ENCODE measurements around the gene SPANXC.
A peak's percentile ranks its signal among the peaks of the same experiment; 100 is the strongest.
"Not testable (repeated sequence)": the region's sequence is repeated elsewhere in the genome, so short reads cannot be mapped to it uniquely, and the experiment has no call there.

SPANXC gene, protein sequence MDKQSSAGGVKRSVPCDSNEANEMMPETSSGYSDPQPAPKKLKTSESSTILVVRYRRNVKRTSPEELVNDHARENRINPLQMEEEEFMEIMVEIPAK

DNA sequence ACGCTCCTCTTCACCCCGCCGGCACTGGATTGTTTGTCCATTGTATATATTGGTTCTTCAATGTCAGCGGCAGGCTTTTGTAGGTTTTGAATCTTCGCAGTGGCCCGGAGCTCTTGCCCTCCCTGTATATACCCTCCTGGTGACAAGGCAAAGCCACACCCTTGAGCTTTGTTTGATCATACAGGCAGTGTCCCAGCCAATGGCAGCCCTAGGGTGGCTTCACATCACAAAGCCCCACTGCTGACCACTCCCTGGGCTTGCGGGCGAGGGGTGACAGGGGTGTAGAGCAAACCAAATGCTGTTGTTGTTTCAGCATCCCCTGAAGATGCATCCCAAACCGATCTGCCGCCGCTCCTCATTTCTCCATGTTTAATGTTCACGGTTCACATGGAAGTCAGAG is at the start of gene SPANXC:
SPANXC (minus strand) TSS at position 101 of the 400 bp plus-strand sequence; CDS start at position 41, 60 bp downstream.
- H3K27ac ChIP-seq; H3K27me3 ChIP-seq; H3K9me3 ChIP-seq; DNase-seq; H3K4me3 ChIP-seq; H3K4me1 ChIP-seq; H3K36me3 ChIP-seq; intact Hi-C loops (cut with DNase I; ENCODE audit: low total_unique reads): not testable (repeated sequence)

DNA sequence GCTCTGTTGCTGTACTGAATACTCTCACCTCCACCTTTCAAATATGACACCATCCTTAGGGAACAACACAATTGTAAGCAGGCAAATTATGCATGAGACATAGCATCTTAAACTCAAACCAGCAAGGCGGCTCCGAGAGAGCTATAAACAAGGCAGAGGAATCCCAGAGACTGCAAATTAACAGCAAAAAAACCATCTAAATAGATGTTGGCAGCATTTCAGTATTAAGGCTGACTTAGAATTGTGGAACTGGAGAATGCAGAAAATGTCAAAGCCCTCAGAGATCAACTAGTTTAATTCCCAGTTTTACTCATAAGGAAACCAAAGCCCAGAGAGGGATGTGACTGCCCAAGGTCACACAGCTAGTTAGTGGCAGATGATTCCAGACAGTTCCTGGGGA is 37.2 kb upstream of the SPANXC start:
- DNase-seq: no peak
- Histone ChIP-seq H3K36me3 (no peaks in the 10 kb centered on the region), H3K4me1 (peaks cover 0 to 11% (median 0%) of the 10 kb centered on the region in 4 donors), H3K4me3 (no peak overlapping the region), H3K27ac (no peak overlapping the region), H3K27me3 (no peaks in the 10 kb centered on the region), H3K9me3 (no peaks in the 10 kb centered on the region)
- intact Hi-C loops (cut with DNase I; ENCODE audit: low total_unique reads): no loop called here
- TF ChIP-seq, protein P1, sequence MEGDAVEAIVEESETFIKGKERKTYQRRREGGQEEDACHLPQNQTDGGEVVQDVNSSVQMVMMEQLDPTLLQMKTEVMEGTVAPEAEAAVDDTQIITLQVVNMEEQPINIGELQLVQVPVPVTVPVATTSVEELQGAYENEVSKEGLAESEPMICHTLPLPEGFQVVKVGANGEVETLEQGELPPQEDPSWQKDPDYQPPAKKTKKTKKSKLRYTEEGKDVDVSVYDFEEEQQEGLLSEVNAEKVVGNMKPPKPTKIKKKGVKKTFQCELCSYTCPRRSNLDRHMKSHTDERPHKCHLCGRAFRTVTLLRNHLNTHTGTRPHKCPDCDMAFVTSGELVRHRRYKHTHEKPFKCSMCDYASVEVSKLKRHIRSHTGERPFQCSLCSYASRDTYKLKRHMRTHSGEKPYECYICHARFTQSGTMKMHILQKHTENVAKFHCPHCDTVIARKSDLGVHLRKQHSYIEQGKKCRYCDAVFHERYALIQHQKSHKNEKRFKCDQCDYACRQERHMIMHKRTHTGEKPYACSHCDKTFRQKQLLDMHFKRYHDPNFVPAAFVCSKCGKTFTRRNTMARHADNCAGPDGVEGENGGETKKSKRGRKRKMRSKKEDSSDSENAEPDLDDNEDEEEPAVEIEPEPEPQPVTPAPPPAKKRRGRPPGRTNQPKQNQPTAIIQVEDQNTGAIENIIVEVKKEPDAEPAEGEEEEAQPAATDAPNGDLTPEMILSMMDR (IDR thresholded peaks at IDR 0.05): no peak

DNA sequence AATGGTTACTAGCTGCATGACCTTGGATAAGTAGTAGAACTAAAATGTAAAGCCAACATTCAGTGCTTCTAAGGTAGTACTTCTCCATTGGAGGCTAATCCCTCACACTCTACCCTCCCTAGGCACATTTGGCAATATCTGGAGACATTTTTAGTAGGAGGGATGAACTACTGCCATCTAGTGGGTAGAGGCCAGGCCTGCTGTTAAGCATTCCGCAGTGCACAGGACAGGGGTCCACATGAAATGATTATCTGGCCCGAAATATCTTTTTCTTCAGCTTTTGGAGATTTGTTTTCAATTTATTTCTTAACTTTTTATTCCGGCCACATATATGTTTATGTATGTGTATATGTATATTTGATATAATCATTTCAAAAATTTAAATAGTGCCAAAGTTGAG is 36.0 kb upstream of the SPANXC start:
- Histone ChIP-seq H3K36me3 (no peaks in the 10 kb centered on the region), H3K4me1 (peaks cover 0 to 11% (median 0%) of the 10 kb centered on the region in 4 donors), H3K9me3 (no peaks in the 10 kb centered on the region), H3K27me3 (no peaks in the 10 kb centered on the region), H3K27ac (no peak overlapping the region), H3K4me3 (no peak overlapping the region)
- intact Hi-C loops (cut with DNase I; ENCODE audit: low total_unique reads): no loop called here
- DNase-seq: no peak
- TF ChIP-seq, protein P1 (IDR thresholded peaks at IDR 0.05): peak; percentile 16 to 33

DNA sequence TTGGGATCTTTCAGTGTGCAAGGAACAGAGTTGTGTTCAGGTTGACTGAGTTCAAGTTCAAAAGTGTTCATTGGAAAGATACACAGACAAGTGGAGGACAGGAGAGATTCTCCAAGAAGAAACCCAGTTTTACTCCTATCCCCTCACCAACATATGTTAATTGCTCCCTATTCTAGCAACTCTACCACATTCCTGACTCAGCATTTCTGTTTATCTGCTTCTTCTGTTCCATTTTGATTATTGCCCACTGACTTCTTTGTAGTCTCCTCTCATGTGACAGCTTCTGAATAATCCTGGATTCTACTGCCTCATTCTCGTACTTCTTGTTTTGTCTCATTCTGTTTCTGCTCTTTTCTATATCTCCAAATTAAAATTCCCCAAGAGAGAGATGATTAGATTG is 15.8 kb upstream of the SPANXC start:
- intact Hi-C loops (cut with DNase I; ENCODE audit: low total_unique reads): no loop called here
- no peaks in the 10 kb centered on the region for H3K27me3 ChIP-seq
- H3K9me3 ChIP-seq: no peaks in the 10 kb centered on the region
- TF ChIP-seq, protein P1 (IDR thresholded peaks at IDR 0.05): no peak
- no peaks in the 10 kb centered on the region for H3K4me1 ChIP-seq
- no peak overlapping the region for H3K4me3 ChIP-seq
- no peaks in the 10 kb centered on the region for H3K36me3 ChIP-seq
- no peak for DNase-seq
- H3K27ac ChIP-seq: no peak overlapping the region

DNA sequence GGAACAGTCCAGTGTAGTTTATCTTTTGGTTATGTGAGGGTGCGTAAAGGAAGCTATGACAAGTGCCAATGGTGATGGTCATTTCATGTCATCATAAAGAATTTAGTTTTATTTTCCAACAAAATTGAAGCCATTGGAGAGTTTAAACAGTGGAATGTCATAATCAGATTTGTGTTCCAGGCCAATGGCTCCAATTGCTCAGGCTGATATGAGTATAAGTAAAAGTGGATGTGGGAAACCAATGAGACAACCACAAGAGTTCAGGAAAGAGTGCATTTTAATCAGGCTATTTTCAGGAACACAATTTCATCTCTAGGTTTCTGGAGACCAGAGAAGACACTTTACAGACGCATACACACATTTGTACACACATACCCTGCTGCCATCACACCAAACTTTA is 20.7 kb downstream of the SPANXC start:
- no peak overlapping the region for H3K4me3 ChIP-seq
- H3K9me3 ChIP-seq: no peaks in the 10 kb centered on the region
- H3K36me3 ChIP-seq: no peaks in the 10 kb centered on the region
- H3K4me1 ChIP-seq: no peaks in the 10 kb centered on the region
- TF ChIP-seq, protein P1 (IDR thresholded peaks at IDR 0.05): no peak
- no peak for DNase-seq
- peak overlapping the region in 1 of 2 donors; percentile 22 for H3K27ac ChIP-seq
- H3K27me3 ChIP-seq: no peaks in the 10 kb centered on the region
- intact Hi-C loops (cut with DNase I; ENCODE audit: low total_unique reads): no loop called here

DNA sequence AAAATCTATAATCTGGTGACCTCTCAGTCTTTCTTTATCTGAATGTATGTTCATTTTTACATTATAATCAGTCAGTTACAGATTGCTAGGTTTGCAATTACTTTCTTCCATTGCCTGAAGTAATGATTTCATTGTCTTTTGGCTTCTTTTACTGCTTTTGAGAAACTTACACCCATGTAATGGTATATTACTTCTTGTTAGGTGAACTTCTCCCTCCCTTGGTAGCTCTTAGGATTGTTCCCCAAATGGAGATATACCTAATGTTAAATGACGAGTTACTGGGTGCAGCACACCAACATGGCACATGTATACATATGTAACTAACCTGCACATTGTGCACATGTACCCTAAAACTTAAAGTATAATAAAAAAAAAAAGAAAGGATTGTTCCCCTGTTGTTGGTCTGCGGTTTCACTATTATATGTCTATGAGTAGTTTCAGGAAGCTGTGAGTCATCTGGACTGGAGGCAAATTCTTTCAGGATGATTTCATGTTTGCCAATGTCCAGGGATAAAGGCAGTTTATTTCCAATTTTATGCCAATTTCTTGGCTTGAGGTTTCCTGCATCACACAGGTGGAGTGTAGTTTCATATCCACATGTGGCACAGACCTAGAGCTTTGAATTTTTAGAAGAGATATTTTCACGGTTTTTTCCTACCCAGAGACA is 21.8 kb downstream of the SPANXC start:
- Histone ChIP-seq H3K9me3 (no peaks in the 10 kb centered on the region), H3K36me3 (no peaks in the 10 kb centered on the region), H3K27ac (peak overlapping the region in 1 of 2 donors; percentile 22), H3K4me1 (no peaks in the 10 kb centered on the region), H3K4me3 (no peak overlapping the region), H3K27me3 (no peaks in the 10 kb centered on the region)
- TF ChIP-seq, protein P1 (IDR thresholded peaks at IDR 0.05): no peak
- DNase-seq: no peak
- intact Hi-C loops (cut with DNase I; ENCODE audit: low total_unique reads): no loop called here
